Measurements from ENCODE around the gene CD164.
"Not testable (repeated sequence)": the region's sequence is repeated elsewhere in the genome, so short reads cannot be mapped to it uniquely, and the experiment has no call there.

The CD164 gene

DNA sequence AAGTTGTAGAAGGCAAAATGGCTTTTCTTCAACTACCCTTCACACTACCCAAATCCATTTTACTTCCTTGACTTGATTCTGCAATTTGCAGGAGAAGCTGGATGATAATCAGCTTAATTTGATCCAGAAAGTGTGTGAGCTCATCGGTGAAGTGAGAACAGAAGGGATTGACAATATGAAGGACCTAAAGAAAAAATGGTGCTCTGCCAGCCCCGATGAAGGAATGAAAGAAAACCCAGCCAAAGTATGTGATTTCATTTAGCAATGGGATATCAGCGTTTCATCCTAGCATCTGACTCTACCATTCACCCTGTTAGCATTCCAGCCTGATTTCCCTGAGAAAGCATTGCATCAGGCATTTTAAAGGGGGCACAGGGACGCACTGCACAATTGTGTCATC lies 41.5 kb downstream of the CD164 start:
- DNase-seq, result no peak

DNA sequence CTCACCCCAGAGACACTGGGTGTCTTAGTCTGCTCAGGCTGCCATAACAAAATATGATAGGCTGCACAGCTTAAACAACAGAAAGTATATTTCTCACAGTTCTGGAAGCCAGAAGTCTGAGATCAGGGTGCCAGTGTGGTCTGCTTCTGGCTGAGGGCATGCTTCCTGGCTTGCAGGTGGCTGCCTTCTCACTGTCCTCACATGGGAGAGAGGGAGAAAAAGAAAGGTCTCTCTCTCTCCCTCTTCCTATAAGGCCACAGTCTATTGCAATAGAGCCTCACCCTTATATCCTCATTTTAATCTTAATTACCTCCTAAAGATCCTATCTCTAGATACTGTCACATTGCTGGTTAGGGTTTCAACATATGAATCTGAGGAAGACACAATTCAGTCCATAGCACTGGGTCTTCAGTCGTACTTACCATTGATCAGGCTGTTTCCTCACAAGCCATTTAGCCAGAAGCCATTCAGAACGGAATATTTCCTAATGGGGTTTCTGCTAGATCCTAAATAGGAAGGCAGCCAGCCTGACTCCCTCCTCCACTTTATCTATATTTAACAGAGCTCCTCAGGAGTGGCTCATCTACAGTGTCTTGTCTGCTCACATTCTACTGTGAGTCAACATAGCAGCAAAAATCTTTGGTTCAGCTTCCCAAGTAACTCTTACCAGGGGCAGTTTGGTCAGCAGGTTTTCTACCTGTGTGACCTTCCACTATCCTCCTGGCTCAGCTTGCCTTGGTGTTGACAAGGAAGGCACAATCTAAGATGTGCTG lies 42.2 kb downstream of the CD164 start:
- DNase-seq, result no peak

DNA sequence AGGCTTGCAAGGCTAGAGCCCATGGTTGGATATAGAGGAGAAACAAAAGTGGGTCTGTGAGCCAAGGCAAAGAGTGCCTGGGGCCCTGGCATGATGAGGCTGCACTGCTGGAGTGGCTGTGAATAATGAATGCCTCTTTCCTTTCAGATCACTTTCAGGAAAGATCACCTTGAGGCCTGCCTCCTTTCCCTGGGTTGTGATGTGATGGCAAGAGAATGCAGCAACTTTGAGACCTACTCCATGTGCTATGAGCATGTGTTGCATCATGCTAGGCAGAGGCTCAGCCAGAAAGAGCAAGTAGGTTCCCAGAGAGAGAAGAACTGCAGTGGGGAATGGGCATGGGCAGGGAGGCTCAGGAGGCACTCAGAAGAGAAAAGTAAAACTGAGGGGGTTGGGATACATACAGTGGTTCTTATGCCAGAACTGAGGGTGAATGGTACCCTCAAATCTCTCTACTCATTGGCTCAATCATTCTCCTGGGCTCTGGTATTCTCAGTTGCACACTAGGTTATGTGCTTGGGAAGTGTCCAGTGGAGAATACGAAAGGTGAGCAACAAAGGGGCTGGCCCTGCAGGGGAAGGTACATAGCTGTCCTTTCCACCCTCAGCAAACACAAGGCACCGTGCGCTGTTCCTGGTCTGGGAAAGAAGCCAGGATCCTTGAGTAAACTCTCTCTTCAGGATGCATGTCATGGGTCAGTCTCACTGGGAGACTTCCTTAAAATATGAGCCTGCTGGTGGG lies 45.9 kb downstream of the CD164 start:
- no peak for DNase-seq

DNA sequence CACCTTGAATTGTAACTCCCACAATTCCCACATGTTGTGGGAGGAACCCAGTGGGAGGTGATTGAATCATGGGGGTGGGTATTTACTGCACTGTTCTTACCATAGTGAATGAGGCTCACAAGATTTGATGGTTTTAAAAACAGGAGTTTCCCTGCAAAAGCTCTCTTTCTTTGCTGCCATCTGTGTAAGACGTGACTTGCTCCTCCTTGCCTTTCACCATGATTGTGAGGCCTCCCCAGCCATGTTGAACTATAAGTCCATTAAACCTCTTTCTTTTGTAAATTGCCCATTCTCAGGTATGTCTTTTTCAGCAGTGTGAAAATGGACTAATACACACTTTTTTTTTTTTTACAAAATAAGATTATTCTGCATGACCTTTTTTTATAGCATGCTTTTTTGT lies 48.4 kb downstream of the CD164 start:
- DNase-seq, result not testable (repeated sequence)

DNA sequence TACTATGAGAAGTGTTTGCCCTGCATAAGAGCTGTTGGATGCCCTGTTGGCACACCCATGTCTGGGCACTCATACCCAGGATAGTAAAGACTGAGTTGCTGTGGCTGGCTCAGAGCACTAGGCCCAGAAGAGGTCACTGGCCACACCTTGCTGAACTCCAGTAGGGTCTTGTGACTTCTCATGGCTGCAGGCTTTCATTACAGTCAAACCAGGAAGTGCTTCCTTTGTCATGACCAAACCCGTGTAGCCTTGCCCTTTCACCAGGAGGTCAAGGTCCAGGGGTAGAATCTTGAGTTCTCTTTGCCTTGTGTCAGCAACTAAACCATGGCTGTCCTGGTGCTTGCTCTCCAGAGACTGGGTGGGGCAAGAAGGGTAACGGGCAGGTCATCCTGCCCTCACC lies 49.5 kb downstream of the CD164 start:
- no peak for DNase-seq

DNA sequence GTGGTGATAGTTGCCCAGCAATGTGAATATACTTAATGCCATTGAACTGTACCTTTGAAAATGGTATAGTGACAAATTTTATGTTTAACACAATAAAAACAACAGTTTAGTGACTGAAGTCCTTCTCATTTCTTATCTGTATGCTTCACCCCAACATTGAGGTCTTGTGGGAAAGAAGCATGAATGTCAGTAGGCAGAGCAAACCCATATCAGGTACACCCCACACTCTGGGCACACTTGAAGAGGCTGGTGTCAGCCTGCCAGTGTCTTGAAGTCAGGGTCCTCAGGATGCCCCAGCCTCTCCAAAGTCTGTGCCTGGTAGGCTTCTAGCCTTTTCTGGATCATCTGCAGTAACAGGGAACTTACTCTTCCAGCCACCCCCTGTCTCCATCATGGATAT lies 51.2 kb downstream of the CD164 start:
- DNase-seq, result no peak

DNA sequence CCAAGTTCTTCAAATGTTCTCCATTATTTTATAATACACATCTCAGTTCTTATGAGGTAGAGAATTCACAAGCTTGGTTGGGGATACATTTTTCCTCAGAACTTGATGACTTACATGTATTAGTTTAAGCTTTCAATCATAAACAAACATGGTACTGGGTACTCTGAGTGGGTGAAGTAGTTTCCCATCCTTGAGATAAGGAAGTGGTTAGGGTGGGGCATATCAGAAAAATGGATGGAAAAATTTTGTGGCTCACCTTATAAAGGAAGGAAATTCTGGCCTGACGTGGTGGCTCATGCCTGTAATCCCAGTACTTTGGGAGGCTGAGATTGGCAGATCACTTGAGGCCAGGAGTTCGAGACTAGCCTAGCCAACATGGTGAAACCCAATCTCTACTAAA lies 52.0 kb downstream of the CD164 start:
- no peak for DNase-seq

DNA sequence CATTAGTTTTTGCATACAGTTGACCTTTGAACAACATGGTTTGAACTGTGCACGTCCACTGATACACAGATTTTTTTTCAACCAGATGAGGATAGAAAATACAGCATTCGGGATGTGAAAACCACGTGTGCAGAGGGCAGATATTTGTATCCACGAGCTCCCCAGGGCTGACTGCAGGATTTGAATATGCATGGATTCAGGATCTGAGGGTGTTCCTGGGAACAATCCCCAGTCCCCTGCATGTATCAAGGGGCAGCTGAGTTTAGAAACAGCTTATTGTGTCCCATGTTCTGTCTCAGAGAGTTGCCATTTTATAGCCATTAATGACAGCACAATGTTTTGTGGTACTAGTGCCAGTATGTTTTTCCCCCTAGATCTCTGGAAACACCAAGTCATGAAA lies 53.6 kb downstream of the CD164 start:
- DNase-seq, result no peak

DNA sequence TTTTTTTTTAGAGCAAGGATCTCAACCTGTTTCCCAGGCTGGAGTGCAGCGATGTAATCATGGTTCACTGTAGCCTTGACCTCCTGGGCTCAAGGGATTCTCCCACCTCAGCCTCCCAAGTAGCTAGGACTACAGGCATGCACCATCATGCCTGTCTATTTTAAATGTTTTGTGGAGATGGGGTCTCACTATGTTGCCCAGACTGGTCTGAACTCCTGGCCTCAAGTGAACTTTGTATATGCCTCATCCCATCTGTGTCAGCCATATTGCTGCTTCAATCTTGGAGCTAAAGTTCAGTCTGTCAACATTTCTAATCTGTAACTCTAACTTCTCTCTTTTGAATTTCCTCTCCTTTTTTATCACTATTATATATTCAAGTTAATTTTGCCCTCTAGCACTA lies 54.3 kb downstream of the CD164 start:
- DNase-seq, result no peak

DNA sequence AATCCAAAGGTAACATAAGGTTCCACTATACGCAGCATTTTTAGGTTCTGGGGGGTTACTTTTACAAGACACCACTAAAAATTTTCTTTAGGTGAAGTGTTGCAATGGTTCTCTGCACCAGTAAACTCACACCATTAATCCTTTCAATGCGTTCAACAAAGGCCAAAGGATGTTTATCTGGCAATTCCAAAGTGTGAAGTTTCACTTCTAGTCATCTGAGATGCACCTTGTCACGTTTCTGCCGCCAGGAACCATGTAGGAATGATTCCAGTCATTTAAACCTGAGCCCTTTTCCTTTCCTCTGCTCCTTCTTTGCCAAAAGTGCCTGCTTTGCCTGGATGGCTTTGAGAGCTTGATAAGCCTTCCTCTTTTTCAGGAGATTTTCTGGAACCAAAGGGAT lies 54.8 kb downstream of the CD164 start:
- no peak for DNase-seq

DNA sequence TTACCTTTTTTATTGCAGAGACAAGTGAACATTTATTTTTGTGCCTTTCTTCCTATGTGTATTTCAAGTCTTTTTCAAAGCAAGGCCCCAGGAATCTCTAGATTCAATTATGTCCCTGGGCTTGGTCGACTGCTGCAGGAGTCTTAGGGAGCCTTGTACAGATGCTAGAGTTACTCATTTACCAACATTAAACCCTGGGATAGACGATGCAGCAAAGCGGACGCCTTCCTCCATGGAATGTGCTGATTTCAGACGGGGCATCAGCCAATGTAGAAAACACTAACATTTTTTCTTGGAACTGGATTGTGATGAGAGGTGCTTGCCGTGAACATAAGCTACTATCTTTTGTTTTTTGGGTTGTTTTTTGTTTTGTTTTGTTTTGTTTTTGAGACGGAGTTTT lies 55.9 kb downstream of the CD164 start:
- no peak for DNase-seq

DNA sequence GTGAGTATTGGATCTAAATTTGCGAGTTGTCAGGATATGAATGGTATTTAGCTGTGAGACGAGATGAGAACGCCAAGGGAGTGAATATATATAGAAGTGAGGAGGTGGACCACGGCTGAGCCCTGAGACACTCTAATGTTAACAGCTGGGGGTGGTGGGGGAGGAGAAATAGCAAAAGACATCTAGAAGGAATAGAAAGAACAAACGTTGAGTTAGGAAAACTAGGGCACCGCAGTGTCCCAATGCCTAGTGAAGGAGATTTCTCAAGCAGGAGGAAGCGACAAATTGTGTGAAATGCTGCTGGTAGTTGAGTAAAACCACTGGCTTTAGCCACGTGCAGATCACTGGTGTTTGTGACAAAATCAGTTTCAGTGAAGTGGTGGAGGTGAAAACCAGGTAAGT lies 56.9 kb downstream of the CD164 start:
- DNase-seq, result no peak

DNA sequence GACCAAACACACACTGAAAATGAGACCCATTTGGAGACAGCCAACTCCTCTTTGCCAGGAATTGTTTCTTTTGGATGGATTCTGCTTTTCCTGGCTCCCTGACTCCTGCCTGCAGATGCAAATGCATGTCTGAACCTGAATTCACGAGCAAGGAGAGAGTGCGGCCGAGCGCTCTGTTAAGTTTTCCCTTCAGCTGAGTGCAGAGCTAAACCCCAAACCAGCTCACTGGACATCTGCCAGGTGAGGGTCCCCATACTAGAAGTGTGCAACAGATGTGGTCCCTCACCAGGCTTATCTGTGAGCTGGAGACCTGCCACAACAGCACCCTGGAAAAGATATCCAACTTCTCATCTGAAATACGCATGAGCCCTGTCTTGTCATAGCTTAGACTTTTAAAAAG lies 59.0 kb downstream of the CD164 start:
- DNase-seq, result no peak

DNA sequence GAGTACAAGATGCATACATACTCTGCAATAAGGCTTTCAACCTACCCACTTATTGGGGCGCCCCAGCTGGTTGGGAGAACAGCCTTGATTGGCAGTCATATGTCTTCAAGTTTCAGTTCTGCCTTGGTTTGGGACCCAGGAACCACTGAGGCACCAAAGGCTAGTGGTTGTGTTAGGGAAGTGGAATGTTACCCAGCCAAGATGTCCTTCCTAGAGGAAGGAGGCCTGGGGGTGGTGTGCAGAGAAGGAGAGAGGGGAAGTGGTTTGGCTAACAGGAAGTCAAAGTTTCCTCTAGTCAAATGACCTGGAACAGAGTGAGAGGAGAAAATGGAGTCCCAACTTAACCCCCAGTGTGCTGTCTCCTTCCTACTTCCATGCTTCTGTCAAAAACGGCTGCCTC lies 59.4 kb downstream of the CD164 start:
- no peak for DNase-seq

DNA sequence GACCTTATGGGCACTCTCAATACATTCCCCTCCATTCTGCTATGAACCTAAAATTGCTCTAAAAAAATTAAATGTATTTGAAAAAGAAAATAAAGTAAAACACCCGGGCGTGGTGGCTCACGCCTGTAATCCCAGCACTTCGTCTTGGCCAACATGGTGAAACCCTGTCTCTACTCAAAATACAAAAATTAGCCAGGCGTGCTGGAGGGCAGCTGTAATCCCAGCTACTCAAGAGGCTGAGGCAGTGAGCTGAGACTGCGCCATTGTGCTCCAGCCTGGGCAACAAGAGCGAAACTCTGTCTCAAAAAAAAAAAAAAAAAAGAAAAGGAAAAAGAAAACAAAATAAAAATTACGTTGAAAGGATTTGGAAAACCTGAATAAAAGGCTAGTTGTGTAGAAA lies 60.5 kb downstream of the CD164 start:
- no peak for DNase-seq

DNA sequence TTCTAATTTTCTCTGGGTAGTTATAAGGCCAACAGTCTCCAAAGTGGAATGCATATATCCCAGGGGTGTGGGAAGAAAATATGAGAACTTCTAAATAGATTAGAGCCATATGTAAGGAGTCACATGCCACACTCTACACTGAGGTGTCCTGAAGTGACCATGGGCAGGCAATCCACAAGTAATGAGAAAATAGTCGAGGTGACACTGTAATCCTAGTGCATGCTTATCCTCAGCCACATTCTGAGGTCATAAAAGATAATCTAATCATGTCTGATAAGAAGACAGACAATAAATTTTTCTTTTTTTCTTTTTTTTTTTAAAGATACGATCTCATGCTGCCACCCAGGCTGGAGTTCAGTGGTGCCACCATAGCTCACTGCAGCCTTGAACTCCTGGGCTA lies 62.2 kb downstream of the CD164 start:
- no peak for DNase-seq

DNA sequence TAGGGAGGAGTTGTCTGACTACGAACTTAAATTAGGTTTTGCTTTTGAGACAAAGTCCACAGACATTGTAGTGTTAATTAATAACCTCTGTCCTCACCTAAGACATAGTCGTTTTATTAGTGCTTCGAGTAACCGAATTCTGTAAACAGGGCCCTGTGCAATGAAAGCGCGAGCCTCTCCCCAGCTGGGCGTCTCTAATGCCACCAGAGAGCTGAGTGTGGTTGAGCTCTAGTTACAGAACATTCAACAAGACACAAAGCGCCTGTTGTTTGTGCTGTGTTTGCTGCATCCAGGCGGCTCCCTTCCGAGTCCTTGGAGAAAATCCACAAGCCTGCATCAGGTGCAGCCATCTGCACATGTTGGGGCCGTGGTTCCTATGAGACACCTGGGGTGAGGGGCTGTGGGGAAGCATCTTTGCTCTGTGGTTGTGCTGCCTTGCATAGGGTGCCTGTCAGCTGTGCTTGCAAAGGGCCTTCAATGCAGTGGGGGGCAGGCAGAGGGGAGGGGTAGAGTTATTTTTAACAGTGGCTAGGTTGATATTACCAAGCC lies 63.9 kb downstream of the CD164 start:
- DNase-seq, result no peak

DNA sequence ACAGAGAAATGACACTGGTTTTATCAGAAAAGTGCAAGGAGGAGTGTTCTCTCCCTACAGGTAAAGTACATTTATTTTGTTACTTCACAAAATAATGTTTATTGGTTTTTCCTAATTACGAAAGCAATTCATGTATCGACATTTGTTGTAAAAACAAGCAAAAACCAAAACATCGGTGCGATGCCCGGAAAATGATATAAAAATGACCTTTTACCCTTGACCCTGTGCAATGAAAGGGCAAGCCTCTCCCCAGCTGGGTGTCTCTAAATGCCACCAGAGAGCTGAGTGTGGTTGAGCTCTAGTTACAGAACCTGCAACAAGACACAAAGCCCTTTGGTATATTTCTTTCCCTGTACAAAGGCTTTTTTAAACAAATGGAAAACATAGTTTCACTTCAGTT lies 65.4 kb downstream of the CD164 start:
- no peak for DNase-seq
